Mammary microvascular endothelial cell (primary cell): ENCODE measurements around the gene PRR20G. TPM values are rescaled to one million over a fixed set of nuclear protein-coding genes. Genes with fewer than 3 reads are reported as not detected.

Experiments
- total RNA-seq: library from RNA; depleted of rRNA; stranded (reverse); fragments of >200 nt; gene quantifications from 2 replicates; pipeline ENCODE4 v1.2.3, GENCODE V29; 2015

Gene PRR20G
- not detected in 2 replicates for total RNA-seq

GRCh38 chr3:127287840-127288239 lies at the start of gene PRR20G:
Gene PRR20G (minus strand): TSS chr3:127288046. CDS start chr3:127287365, 681 bp downstream.

Other genes starting within 250 kb of the PRR20G start
- not detected in 2 replicates for gene PRR23E, start 94.9 kb downstream of the PRR20G start, total RNA-seq